MM.1S (cell line): ENCODE data around the gene INSYN1.

Source experiments
- EZH2 ChIP-seq: fragments of 300-600 bp; sonication (generic); optimal IDR thresholded peaks from 2 replicates; pipeline ENCODE3; 2017; ENCODE audit warnings: low read depth, mild to moderate bottlenecking, antibody characterized with exemption, low read length, mixed read lengths
- TF ChIP-seq, protein P1 (sequence below): fragments of 300-600 bp; sonication (generic); IDR thresholded peaks from 2 replicates; pipeline ENCODE4 v1.5.1; 2016; ENCODE audit warnings: antibody characterized with exemption, low read length, mixed read lengths

DNA sequence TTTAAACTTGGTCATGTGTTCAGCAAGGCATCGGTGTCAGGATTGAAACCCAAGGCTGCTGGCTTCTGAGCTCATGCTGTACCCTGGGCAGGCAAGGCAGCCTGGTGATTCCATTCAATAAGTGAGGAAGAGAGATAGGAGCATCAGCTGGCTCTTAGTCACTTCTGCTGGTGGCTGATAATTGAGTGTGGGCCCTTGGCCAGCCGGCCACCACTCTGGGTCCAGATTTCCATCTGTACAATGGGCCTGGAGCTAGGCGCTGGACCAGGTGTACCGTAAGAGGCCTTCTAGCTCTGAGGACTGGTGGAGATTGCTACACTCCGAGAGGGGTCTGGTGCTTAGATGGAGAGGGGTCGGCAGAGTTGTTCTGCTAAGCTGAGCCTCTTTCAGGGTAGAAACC is 64.7 kb downstream of the INSYN1 start:
- TF ChIP-seq, protein P1, sequence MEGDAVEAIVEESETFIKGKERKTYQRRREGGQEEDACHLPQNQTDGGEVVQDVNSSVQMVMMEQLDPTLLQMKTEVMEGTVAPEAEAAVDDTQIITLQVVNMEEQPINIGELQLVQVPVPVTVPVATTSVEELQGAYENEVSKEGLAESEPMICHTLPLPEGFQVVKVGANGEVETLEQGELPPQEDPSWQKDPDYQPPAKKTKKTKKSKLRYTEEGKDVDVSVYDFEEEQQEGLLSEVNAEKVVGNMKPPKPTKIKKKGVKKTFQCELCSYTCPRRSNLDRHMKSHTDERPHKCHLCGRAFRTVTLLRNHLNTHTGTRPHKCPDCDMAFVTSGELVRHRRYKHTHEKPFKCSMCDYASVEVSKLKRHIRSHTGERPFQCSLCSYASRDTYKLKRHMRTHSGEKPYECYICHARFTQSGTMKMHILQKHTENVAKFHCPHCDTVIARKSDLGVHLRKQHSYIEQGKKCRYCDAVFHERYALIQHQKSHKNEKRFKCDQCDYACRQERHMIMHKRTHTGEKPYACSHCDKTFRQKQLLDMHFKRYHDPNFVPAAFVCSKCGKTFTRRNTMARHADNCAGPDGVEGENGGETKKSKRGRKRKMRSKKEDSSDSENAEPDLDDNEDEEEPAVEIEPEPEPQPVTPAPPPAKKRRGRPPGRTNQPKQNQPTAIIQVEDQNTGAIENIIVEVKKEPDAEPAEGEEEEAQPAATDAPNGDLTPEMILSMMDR = no peak
- no peak for TF ChIP-seq EZH2
